Hippocampal formation (tissue), 2 donors: ENCODE results near the gene FEM1A.
"Not testable (repeated sequence)": the region's sequence is repeated elsewhere in the genome, so short reads cannot be mapped to it uniquely, and the experiment has no call there.

Experiments
- DNase-seq, 2 donors: peaks; one replicate each; lab custom pipeline; 2025; lab: John Stamatoyannopoulos, UW

FEM1A gene, protein sequence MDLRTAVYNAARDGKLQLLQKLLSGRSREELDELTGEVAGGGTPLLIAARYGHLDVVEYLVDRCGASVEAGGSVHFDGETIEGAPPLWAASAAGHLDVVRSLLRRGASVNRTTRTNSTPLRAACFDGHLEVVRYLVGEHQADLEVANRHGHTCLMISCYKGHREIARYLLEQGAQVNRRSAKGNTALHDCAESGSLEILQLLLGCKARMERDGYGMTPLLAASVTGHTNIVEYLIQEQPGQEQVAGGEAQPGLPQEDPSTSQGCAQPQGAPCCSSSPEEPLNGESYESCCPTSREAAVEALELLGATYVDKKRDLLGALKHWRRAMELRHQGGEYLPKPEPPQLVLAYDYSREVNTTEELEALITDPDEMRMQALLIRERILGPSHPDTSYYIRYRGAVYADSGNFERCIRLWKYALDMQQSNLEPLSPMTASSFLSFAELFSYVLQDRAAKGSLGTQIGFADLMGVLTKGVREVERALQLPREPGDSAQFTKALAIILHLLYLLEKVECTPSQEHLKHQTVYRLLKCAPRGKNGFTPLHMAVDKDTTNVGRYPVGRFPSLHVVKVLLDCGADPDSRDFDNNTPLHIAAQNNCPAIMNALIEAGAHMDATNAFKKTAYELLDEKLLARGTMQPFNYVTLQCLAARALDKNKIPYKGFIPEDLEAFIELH

DNA sequence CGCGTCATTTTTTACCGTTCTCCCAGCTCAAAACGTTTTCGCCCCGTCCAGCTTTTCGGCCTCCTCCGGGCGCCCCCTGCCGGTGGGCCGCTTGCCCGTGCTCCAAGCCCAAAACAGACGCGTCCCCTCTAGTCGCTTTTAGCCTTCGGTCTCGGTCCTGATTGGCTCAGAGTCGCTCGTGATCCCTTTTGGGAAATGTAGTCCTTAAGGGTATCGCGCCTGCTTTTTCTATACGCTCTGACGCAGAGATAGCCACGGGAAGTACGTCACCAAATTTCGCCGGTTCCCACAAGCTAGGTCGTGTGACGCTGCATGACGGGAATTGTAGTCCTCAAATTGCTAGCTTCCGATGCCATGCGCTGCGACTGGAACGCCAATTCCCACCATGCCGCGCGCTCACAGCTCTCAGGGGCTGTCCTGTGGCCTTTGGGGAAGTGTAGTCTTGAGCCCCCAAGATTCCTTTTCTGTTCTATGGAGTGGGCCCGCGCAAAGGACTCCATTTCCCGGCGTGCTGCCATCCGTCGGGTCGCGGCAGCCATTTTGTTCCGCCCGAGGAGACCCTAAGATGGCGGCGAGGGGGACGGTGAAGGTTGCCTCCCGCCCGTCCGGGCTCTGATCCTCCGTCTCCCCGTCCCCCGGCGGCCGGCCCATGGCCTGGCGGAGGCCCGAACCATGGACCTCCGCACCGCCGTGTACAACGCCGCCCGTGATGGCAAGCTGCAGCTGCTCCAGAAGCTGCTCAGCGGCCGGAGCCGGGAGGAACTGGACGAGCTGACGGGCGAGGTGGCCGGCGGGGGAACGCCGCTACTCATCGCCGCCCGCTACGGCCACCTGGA lies at the start of gene FEM1A:
TSS of gene FEM1A (plus strand) at position 552 of the 836 bp plus-strand sequence. CDS start at position 673, 121 bp downstream.
- DNase-seq: peak; percentile 100

DNA sequence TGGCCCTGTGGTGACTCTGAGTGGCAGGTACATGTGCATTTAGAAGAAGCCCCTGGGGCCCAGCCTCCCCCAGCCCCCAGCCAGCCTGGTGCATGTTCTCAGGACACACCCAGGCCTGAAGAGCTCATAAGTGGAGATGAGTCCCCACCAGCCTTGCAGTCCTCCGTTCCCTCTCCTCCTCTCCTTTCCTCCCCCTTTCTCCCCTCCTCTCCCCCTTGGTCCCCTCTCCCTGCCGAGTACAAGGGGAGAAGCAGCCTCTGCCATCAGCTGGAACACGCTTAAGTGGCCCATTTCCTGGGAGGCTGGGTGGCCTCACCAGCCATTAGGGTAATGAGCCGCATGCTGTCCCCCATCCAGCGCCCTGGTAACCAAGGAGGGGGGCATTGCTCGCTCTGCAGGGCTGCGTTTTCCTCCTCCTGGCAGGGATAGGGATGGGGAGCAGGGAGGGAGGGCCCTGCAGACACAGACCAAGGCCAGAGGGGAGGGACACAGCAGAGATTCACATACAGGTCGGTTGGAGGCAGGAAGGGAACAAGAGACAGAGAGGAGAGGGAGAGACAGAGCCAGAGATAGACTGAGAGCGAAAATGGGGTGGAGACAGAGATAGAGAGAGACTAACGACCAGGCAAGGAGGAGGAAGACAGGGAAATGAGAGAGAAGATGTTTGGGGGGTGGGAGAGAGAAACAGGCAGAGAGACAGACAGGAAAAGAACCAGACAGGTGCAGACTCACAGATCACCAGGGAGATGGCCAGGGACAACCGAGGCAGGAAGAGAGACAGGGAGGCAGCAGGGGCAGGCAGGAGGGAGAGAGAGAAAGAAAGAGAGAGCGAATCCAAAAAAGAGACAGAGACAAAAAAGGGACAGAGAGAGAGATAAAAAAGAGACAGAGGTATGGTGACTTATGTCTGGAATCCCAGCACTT lies 48.5 kb upstream of the FEM1A start:
- DNase-seq: no peak

- DNase-seq: peak in 1 of 2 donors; percentile 7
These were observed 46.9 kb upstream of the FEM1A start for GRCh38 chr19:4744451-4745174.

DNA sequence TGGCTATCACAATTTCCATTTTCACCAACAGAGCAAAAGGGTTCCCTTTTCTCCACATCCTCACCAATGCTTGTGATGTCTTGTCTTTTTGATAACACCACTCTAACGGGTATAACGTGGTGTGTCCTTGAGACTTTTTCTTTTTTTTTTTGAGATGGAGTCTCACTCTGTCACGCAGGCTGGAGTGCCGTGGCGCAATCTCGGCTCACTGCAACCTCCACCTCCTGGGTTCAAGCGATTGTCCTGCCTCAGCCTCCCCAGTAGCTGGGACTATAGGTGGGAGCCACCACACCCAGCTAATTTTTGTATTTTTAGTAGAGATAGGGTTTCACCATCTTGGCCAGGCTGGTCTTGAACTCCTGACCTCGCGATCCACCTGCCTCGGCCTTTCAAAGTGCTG lies 46.4 kb upstream of the FEM1A start:
- not testable (repeated sequence) for DNase-seq

DNA sequence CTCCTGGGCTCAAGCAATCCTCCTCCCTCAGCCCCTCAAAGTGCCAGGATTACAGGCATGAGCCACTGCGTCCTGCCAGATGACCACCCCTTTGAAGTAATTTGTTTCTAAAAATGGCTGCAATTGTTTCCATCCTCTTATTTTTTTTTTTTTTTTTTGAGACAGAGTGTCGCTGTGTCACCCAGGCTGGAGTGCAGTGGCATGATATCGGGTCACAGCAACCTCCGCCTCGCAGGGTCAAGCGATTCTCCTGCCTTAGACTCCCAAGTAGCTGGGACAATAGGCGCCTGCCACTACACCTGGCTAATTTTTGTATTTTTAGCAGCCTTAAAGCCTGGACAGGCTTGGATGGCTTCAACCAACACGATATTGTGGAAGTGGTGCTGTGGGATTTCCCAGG lies 45.5 kb upstream of the FEM1A start:
- DNase-seq: no peak

DNA sequence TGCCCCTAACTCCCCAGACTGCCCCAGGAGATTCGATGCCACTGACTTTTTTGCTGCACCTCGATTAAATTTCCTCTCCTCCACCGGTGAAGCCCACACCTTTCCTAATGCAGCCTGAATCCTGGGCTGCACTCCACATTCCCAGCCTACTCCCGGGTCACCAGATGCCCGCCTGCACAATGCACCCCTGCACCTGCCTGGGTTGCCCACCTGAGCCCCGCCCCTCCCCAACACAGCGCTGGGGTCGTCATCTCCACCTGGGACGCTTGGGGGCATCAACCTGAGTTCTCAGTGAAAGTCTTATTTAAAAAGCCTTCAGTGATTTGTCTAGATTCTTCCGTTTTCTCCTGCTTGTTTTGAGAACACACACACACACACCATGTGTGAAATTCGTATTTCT lies 43.3 kb upstream of the FEM1A start:
- DNase-seq: no peak

DNA sequence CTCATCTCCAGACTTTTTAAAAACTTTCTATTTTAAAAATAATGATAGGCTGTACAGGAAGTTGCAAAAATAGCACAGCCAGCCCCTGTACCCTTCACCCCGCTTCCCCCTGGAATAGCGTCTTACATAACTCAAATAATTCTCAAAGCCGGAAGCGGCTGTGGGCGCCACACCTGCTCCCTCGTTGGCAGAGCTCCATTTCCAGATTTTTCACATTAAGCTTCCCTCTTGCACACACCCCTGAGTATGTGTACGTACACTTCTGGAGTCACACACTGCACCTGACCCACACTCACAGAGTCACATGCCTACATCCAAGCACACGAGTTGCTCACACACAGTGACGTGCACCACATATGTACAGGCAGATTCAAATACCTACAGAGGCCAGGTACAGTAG lies 42.9 kb upstream of the FEM1A start:
- peak in 1 of 2 donors; percentile 23 for DNase-seq

- no peak for DNase-seq
These were observed 41.5 kb upstream of the FEM1A start for GRCh38 chr19:4749870-4750590.

DNA sequence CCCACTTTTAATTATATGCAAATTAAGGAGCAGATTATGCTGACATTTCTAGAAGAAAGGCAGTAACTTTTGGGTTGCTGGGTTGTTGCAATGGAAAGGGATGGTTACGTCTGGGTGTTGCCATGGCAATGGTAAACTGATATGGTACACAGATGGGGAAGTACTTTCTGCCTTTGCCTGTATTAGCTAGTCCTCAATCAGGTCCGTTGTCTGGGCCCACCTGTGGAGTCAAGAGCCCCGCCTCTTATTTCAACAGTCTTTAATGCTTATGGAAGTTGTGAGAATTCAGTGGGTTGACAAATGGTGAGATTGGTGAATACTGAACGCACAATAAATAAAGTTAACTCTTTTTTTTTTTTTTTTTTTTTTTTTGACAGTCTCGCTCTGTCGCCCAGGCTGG lies 37.3 kb upstream of the FEM1A start:
- DNase-seq: no peak

DNA sequence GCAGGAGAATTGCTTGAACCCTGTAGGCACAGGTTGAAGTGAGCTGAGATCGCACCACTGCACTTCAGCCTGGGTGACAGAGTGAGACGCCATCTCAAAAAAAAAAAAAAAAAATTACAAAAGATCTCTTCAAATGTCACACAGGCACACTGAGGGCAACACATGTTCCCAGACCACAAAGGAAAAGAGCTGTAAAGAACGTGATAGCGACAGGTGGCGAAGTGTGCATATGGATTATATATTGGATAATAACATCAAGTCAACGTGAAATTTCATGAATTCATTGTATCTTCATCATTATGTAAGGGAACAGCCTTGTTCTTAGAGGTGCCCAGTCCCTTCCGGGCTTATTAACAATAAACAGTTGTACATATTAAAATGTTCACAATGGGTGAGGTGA lies 36.1 kb upstream of the FEM1A start:
- DNase-seq: no peak

DNA sequence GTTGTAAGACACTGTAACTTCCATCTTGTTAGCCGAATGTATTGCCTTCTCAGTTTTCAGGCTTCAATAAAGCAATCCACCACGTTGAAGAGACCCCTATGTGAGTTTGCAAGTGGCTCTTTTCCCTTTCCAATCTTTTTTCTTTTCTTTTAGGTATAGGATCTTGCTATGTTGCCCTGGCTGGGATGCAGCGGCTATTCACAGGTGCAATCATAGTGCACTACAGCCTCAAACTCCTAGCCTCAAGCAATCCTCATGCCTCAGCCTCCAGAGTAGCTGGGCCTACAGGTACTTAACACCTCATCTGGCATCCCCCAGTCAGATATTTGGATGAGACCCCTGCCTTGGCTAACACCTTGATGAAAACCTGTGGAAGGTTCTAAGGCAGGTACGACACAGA lies 33.5 kb upstream of the FEM1A start:
- DNase-seq: no peak

GRCh38 chr19:4758659-4759058 lies 32.9 kb upstream of the FEM1A start:
- DNase-seq: no peak

- DNase-seq: peak; percentile 80 to 82
These were observed 31.9 kb upstream of the FEM1A start for GRCh38 chr19:4759388-4760284.

- no peak for DNase-seq
These were observed 31.3 kb upstream of the FEM1A start for GRCh38 chr19:4760285-4760650.

DNA sequence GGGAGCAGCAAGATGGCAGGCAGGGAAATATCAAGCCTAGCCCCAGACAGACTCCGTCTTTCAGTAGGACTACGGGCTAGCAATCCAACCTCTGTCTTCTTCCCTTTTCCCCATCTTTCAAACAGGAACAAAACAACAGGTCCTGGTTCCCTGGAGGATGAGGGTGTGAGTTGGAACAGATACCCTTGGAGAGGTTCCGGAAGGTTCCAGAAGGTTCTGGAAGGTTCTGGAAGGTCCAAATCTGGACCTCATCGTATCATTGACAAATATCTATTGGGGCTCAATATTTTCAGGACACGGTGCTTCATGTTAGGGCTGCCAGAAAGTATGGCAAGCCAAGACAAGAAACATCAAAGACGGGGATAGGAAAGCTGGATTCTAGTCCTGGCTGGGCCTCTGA lies 28.5 kb upstream of the FEM1A start:
- DNase-seq: no peak

- DNase-seq: no peak
These were observed 27.2 kb upstream of the FEM1A start for GRCh38 chr19:4764393-4764660.

DNA sequence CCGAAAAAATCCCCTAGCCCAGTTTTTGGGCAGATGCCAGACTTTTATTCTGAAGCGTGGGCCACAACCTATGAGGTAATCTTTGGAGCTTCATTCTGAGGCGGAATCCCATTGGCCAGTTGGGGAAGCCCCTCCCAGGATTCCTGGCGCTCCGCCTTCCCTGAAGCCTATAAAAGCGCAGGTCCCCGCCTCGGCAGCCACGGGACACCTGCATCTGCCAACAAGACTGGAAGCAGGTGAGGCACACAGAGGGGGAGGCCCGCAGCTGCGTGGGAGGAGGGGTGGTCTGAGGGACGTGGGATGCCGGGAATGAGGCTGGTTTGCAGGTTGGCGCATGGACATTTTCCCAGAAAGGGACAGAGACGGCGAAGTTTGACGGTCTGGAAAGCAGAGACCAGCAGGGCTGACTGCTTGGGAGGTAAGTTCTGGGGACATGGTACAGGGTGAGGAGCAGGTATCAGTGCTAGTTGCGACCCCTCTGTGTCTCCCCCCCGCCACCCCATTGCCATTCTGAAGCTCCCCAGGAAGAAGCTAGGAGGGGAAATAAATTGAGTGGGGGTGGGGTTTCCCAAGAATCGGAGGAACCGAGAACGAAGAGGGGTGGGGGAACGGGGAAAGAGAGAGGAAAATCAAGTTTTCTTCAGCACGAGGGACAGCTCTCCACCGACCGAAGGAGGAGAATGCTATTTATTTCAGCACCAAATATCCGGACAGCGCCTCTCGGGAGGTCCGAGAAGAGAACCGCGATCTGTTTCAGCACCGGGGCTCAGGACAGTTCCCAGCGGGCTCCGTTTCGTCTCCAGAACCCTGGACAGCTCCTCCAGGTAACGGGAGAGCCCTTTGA lies 22.4 kb upstream of the FEM1A start:
- DNase-seq: peak; percentile 39 to 56

DNA sequence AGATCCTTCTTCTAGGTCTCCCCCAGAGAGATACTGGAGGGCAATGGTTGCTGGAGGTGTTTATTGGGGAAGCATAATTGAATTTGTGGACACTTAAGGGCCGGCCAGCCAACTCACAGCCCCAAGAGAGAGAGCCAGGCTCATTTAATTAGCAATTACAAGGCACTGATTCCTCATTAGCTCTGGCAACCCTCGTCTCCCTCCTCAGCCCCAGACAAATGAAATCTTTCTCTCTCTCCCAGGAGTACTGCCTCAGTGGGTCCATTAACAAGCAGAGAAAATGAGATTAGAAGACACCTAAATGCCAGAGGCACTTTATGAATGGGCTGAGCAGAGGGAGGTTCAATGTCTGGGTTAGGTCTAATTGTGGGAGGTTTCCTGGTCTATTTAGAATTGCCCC lies 19.0 kb upstream of the FEM1A start:
- DNase-seq: no peak
